HG02938 (cell line): Measurements from ENCODE around the gene BCAM.
"Not testable (repeated sequence)": the region's sequence is repeated elsewhere in the genome, so short reads cannot be mapped to it uniquely, and the experiment has no call there.

Experiments used
- ATAC-seq: cut with Tn5 transposase; IDR thresholded peaks from one replicate; pipeline ENCODE4 v1.9.1; 2021; ENCODE audit warnings: mild to moderate bottlenecking, moderate library complexity; ENCODE audit not compliant: unreplicated experiment

The BCAM gene

DNA sequence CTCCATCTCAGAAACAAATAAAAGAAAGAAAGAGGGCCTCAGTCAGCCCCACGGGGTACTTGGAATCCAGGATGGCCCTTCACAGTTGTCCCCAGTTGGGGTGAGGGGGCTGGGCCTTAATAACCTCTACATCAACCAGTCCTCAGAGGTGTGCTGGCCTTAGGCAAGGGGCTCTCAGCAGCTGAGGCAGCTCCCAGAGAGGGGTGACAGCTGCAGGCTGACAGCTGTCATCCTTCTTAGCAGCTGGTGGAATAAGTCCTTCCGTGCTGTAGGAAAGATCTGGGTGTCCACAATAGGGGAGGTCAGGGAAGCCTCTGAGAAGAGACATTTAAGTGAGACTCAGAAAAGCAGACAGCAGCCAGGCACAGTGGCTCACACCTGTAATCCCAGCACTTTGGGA is 7.4 kb downstream of the BCAM start:
- ATAC-seq, result no peak

GRCh38 chr19:44817725-44818465 is 9.0 kb downstream of the BCAM start:
- ATAC-seq, result no peak

DNA sequence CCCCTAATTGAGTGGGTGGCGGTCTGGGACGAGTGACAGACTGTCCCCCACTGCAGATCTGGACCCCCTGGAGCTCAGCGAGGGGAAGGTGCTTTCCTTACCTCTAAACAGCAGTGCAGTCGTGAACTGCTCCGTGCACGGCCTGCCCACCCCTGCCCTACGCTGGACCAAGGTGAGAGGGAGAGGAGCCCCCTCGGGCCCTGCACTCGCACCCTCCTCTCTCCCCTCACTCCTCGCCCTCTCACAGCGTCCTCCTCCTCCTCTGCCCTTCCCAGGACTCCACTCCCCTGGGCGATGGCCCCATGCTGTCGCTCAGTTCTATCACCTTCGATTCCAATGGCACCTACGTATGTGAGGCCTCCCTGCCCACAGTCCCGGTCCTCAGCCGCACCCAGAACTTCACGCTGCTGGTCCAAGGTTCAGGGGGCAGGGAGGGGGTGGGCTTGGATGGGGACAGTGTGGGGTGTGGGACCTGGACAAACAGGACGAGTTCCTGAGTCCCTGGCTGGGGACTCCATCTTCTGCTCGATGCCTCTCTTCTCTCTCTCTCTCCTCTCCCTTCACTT is 9.6 kb downstream of the BCAM start:
- ATAC-seq, result no peak

DNA sequence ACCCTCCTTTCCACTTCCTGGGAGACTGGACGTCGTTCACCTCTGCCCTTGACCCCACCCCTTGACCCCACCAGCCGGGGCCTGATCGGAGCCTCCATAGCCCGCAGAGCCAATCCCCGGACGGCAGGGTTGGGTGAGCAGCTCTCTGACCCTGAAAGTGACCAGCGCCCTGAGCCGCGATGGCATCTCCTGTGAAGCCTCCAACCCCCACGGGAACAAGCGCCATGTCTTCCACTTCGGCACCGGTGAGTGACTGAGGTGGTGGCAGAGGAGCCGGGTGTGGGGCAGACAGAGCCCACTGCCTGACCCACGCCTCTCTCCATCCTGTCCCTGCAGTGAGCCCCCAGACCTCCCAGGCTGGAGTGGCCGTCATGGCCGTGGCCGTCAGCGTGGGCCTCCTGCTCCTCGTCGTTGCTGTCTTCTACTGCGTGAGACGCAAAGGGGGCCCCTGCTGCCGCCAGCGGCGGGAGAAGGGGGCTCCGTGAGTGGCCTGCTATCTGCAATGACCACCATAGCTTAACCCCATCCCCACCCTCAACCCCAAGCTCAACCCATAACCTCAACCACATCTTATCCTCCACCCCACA is 10.4 kb downstream of the BCAM start:
- ATAC-seq, result no peak

GRCh38 chr19:44820648-44821609 is 12.0 kb downstream of the BCAM start:
- ATAC-seq, result no peak

DNA sequence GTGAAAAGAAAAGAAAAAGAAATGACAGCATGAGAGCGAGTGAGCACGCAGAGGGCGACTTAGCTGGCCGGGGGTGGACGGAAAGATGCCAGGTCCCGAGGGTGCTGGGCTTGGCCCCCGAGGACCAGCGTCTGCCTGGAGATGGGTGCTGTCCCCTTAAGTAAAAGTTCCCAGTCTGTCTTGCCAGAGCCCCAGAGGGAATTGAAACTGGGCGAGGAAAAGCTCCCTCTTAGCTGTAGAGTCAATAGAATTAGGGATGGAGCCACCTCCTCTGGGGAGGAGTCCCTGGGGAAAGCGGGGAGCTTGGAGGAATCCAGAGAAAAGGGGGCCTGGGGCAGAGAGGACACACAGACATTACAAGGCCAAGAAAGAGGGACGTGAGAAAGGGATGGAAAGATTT is 13.3 kb downstream of the BCAM start:
- no peak for ATAC-seq

DNA sequence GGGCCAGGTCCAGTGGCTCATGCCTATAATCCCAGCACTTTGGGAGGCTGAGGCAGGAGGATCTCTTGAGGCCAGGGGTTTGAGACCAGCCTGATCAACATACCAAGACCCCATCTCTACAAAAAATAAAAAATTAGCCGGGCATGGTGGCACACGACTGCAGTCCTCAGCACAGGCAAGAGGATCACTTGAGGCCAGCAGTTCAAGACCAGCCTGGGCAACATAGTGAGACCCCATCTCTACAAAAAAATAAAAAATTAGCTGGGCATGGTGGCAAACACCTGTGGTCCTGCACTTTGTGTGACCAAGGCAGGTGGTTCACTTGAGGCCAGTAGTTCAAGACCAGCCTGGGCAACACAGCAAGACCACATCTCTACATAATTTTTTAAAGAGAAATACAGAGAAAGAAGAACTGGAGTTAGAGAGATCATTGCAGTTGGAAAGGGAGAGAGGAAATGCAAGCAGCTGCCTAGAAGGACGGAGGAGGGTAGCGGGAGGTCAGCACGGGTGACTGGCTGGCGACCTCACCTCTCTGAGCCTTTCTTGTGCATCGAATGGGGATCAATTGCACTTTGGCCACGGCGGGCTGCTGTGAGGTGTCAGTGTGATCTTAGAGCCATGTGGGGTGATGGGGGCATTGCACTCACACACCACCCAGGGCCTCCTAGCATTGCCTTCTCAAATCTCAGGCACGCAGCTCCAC is 13.9 kb downstream of the BCAM start:
- no peak for ATAC-seq

- ATAC-seq, result no peak
Observed at GRCh38 chr19:44823373-44823698, 14.4 kb downstream of the BCAM start.

- ATAC-seq, result no peak
Observed at GRCh38 chr19:44824761-44825160, 15.9 kb downstream of the BCAM start.

DNA sequence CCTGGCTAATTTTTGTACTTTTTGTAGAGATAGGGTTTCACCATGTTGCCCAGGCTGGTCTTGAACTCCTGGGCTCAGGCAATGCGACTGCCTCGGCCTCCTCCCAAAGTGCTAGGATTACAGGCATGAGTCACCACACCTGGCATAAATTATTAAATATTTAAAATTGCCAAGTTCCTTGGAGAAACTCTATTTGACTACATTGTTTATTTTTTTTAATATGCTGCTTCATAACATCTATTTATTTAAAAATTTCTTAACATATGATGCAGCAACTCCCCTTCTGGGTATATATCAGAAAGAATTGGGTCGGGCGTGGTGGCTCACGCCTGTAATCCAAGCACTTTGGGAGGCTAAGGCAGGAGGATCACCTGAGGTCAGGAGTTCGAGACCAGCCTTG is 24.0 kb downstream of the BCAM start:
- not testable (repeated sequence) for ATAC-seq

GRCh38 chr19:44834399-44834798 is 25.5 kb downstream of the BCAM start:
- ATAC-seq, result not testable (repeated sequence)

- no peak for ATAC-seq
Observed at GRCh38 chr19:44839276-44839675, 30.4 kb downstream of the BCAM start.

GRCh38 chr19:44840811-44841210 is 31.9 kb downstream of the BCAM start:
- no peak for ATAC-seq

GRCh38 chr19:44841231-44841630 is 32.3 kb downstream of the BCAM start:
- ATAC-seq, result no peak

DNA sequence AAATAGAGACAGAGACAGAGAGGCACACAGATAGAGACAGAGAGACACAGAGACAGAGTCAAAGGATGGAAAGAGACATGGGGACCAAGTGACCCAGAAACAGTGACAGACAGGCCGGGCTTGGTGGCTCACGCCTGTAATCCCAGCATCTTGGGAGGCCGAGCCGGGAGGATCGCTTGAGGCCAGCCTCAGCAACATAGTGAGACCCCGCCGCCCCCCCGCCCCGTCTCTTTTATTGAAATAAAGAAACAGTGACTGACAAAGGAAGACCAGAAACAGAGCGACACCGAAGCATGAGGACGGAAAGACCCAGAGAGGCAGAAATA is 36.3 kb downstream of the BCAM start:
- no peak for ATAC-seq

DNA sequence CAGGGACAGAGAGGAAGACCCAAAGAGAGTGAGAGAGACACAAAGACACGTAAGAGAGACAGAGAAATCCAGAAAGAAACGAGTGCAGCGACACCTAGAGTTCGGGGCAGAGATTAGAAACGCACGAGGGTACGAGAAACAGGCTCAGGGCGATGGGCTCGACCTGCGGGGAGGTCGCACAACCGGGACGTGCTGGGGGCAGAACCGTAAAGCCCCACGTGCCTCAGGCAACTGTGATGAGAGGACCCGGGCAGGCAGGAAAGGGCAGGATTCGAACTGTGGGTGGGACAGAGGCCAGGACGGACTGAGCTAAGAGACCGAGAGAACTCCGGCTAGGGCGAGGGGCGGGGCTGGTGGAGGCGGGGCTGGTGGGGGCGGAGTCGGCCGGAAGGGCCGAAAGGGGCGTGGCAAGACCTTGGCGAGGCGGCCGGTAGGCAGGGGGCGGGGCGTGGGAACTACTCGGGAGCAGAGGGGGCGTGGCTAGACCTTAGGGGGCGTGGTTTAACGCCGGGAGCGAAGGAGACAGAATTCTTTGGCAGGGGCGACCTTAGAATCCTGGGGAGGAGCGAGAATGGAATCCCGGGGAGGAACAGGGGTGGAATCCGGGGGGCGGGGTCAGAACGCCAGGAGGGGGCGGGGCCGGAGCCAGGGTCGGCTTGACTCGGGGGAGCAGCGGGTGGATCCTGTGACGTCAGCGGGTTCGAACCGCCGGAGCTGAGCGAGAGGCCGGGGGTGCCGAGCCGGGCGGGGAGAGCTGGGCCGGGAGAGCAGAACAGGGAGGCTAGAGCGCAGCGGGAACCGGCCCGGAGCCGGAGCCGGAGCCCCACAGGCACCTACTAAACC is 36.9 kb downstream of the BCAM start, which contains the start of gene NECTIN2:
Gene NECTIN2, plus strand, starts transcription at position 686 of the 843 bp plus-strand sequence. CDS start 229 bp downstream, outside the sequence.
- ATAC-seq, result no peak

DNA sequence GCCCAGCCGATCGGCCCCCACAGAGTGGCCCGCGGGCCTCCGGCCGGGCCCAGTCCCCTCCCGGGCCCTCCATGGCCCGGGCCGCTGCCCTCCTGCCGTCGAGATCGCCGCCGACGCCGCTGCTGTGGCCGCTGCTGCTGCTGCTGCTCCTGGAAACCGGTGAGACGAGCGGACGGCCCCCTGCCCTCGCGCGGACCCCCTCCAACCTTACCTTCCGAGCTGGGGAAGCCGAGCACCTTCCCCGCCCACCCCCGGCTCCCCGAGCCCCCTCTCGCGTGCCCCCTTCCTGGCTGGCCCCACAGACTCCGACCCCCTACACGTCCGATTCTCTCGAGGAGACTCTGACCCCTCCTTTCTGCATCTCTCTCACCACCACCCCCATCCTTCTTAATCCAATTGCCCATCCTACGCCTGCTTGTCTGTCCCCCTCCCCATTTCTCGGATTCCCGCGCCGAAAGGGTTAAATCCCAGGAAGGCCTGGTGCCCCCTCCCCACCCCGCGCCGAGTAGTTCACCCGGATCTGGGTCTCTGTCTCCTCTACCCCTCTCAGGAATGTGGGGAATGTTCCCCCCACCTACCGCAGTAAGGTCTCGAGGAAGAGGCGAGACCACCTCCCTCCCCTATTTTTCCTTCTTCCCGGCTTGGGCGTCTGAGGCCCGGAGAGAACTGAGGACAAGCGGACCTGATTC is 37.7 kb downstream of the BCAM start:
- ATAC-seq, result no peak

DNA sequence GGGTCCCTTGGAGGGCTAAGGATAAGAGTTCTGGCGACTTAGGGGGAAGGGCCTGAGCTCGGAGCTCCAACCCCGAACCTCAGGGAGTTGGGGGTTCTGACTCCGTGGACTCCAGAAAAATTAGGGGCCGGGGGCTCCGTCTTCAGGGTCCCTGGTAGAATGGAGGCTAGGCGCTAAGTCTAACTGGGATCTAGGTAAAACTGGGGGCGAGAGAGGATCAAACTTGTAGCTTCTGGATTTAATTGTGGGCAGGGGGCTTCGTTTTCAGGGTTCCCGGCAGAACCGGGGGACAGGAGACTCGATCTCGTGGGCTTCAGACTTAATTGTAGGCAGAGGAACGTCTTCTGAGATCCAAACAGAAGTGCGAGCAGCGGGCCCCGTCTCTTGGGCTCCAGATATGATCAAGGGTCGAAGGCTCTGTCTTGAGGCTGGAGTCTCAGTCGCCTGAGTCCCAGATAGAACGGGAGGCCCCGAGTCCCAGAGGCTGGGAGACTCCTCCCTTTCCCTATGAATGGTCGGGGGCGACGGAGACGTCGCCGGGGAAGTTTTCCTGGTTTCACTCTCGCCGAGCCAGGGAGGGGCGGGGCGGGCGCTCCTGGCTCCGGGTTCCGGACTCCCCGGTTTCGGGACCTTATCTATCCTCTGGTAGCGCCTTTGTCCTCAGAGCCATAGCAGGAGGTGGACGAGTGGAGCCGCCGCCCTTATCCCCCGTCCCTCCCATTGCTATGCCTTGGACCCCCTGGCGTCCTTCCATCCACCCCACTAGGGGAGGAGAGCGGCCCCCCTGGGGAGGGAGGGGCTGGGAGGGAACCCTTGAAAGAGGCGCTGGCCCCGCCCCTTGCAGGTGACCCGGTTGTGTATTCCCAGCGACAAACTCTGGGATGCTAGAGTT is 38.5 kb downstream of the BCAM start:
- ATAC-seq, result no peak
